ENCODE results near the gene RIOX2. TPM values are rescaled to one million over a fixed set of nuclear protein-coding genes. Genes with fewer than 3 reads are reported as not detected.

RIOX2 gene
- total RNA-seq, 2 experiments from 2014 or later = 26.3 to 32.6 TPM

DNA sequence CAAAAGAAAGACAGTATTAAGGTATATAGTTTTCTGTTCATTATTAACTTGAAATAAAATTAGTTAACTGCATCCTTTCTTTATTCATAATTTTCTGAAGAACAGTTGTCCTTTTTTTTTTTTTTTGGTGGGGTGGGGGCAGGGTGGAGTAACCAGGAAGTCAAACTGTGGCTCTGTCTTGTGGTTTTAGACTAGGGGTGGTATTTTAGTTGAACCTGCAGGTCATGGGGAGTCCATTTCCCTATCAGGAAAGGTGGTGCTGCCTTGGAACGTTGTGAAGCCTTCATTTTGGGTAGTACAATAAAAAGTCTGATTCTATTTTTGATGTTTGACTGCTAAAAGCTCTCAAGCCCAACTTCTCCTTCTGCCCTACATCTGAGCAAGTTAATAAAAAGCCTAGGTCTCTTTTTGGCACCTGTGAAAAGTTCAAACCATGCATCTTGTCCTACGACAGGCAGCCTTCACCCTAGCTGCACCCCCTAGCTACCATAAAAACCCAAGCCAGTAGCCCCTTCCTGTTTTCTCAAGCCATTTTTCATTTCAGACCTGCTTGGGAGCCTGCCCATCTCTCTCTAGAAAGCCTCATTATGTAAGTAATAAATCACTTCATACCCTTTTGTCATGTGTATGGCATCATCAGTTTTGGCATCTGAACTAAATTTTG lies 31.2 kb upstream of the RIOX2 start:
- no peaks in the 10 kb centered on the region for H3K36me3 Mint-ChIP-seq (ENCODE audit: low read depth)
- no peaks in the 10 kb centered on the region for H3K9me3 Mint-ChIP-seq
- H3K27ac Mint-ChIP-seq = no peak overlapping the region
- H3K4me3 Mint-ChIP-seq = no peak overlapping the region
- intact Hi-C loops (cut with micrococcal nuclease) = no loop called here
- peaks cover 12% of the 10 kb centered on the region for H3K4me1 Mint-ChIP-seq (ENCODE audit: low read depth)
- H3K27me3 Mint-ChIP-seq (ENCODE audit: low read depth) = no peaks in the 10 kb centered on the region
- CTCF ChIA-PET = interaction anchor here (1.1 kb wide), 1 partner anchor 13 kb away, joined by 3 read pairs; no protein-coding TSS in a partner anchor
- no peak for DNase-seq

DNA sequence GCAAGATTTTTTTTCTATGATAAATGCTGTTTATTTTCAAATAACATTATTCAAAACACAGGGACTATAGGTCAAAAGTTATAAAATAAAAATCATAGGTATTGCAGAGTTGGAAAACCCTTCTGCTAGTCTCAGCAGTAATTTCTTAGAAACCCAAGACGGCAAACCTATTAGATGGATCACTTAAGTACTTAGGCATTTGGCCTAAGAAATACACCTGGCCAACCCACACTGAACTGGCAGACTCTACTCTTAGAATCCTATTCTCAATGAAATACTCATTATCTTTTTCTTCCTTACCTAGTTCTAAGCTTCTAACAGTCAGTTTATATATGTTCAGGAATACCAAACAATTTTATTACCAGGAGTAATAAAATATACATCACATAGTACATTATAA lies 30.5 kb upstream of the RIOX2 start:
- DNase-seq = no peak
- intact Hi-C loops (cut with micrococcal nuclease) = no loop called here
- Mint-ChIP-seq H3K27ac (no peak overlapping the region), H3K27me3 (ENCODE audit: low read depth) (no peaks in the 10 kb centered on the region), H3K4me3 (no peak overlapping the region), H3K9me3 (no peaks in the 10 kb centered on the region), H3K4me1 (ENCODE audit: low read depth) (peaks cover 12% of the 10 kb centered on the region), H3K36me3 (ENCODE audit: low read depth) (no peaks in the 10 kb centered on the region)
- CTCF ChIA-PET = interaction anchor here (0.6 to 1.1 kb wide), 2 partner anchors 14 to 1469 kb away, joined by 3 read pairs; no protein-coding TSS in a partner anchor

DNA sequence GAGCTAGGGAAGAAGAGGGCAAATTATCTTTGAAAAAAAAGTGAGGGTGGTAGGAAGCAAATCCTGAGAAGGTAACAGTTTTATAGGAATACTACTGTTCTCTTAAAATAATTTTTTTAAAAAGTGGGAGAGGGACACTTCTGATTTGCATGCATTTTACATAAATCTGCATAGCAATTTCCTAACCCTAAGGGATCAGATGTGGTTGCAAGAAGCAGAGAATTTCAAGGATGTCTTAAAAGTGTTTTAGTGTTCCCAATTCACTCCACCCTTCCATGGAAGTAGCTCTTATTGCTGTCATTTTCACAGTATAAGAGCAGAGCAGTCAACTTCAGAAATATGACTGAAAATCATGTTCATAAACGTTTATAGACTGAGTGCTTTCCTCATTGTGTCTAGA lies 27.8 kb upstream of the RIOX2 start:
- H3K4me1 Mint-ChIP-seq (ENCODE audit: low read depth) = peaks cover 5% of the 10 kb centered on the region
- H3K27me3 Mint-ChIP-seq (ENCODE audit: low read depth) = no peaks in the 10 kb centered on the region
- H3K9me3 Mint-ChIP-seq = no peaks in the 10 kb centered on the region
- H3K27ac Mint-ChIP-seq = no peak overlapping the region
- intact Hi-C loops (cut with micrococcal nuclease) = no loop called here
- no peak overlapping the region for H3K4me3 Mint-ChIP-seq
- CTCF ChIA-PET = interaction anchor here (1.2 kb wide), 1 partner anchor 23 kb away, joined by 3 read pairs; no protein-coding TSS in a partner anchor
- no peaks in the 10 kb centered on the region for H3K36me3 Mint-ChIP-seq (ENCODE audit: low read depth)
- no peak for DNase-seq

DNA sequence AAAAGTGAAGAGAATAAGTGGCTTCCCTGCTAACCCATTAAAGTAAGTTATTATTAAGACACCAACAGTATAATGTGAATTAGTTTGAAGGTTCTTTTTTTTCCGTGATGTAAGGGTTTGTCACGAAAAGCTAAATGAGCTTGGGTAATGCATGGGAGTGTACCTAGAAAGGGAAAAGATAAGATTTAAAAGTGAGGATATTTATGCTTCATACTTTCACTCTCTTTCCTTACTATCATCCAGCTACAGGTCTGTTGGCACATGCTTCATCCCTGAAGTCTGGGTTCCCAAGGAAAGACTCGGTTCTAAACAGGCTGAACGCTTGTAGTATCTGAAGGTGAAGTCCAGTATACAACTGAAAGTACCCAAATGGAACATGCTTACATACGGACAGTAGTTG lies 26.9 kb upstream of the RIOX2 start:
- H3K4me1 Mint-ChIP-seq (ENCODE audit: low read depth) = peaks cover 5% of the 10 kb centered on the region
- H3K9me3 Mint-ChIP-seq = no peaks in the 10 kb centered on the region
- no peak for DNase-seq
- no peaks in the 10 kb centered on the region for H3K36me3 Mint-ChIP-seq (ENCODE audit: low read depth)
- no peak overlapping the region for H3K4me3 Mint-ChIP-seq
- no peak overlapping the region for H3K27ac Mint-ChIP-seq
- H3K27me3 Mint-ChIP-seq (ENCODE audit: low read depth) = no peaks in the 10 kb centered on the region
- intact Hi-C loops (cut with micrococcal nuclease) = no loop called here
- CTCF ChIA-PET = no interaction called here

DNA sequence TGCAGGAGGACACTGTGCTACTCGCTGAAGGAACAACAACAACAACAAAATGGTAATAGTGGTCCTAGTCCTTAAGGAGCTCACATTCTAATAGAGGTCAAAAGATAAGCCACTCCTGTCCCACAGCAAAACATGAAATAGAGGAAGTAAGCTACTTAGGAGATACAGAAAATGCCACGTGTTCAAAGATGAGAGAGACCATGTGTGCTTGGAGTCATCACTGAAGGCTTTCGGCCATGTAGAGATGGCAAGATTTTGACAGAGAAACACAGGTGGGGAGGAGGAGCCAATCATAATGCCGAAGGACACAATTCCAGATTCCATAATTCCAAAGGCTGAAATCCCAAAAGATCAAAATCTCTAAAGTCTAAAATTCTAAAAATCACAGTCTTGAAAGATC lies 24.8 kb upstream of the RIOX2 start:
- intact Hi-C loops (cut with micrococcal nuclease) = no loop called here
- DNase-seq = no peak
- H3K27ac Mint-ChIP-seq = no peak overlapping the region
- H3K27me3 Mint-ChIP-seq (ENCODE audit: low read depth) = no peaks in the 10 kb centered on the region
- H3K4me3 Mint-ChIP-seq = no peak overlapping the region
- CTCF ChIA-PET = no interaction called here
- H3K4me1 Mint-ChIP-seq (ENCODE audit: low read depth) = no peaks in the 10 kb centered on the region
- H3K9me3 Mint-ChIP-seq = no peaks in the 10 kb centered on the region
- H3K36me3 Mint-ChIP-seq (ENCODE audit: low read depth) = no peaks in the 10 kb centered on the region

DNA sequence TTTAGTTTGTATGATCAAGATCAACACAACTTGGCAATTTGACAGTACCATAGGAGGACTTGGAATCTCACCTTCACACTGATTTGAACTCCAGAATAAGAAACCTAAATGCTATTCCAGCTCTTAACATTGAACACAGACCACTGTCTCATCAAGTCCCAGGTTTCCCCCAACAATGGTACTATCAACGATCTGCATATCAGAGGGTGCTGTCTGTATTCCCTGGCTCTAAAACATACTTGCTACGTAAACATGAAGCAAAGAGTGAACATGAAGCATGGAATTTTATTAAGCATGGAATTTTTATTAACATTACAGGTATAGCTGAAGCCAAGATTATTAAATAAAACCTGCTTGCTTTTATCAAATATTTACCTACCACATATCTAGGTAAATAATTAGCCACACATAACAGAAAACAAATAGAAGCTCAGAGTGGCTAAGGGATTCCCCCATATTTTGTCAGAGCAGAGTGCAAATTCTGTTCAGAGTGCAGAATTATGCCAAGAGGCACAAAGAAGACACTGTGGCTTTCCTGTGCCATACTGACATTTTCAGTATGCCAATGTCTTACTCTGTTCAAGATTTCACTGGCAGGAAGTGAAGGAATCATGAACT lies 22.2 kb upstream of the RIOX2 start:
- CTCF ChIA-PET = no interaction called here
- Mint-ChIP-seq H3K27me3 (ENCODE audit: low read depth) (no peaks in the 10 kb centered on the region), H3K27ac (no peak overlapping the region), H3K9me3 (no peaks in the 10 kb centered on the region), H3K36me3 (ENCODE audit: low read depth) (no peaks in the 10 kb centered on the region), H3K4me1 (ENCODE audit: low read depth) (peaks cover 18% of the 10 kb centered on the region), H3K4me3 (no peak overlapping the region)
- intact Hi-C loops (cut with micrococcal nuclease) = no loop called here
- no peak for DNase-seq

DNA sequence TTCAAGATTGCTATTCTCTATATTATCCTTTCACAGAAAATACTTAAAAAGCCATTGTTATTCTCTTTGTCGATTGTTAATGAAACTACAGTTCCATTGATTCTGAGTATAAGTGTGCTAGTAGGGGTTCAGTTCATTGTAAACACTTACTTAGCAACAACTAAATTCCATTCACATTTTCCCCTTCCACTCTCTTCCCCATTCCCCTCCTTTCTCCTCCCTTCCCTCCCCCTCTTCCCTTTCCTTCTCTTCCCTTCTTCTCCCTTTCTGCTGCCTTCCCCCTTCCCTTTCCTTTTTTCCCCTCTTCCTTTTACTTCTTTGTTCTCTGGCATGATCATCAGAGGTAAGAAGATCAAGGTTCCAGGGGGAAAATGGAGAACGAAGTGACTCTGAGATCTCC lies 21.3 kb upstream of the RIOX2 start:
- no peaks in the 10 kb centered on the region for H3K36me3 Mint-ChIP-seq (ENCODE audit: low read depth)
- H3K27me3 Mint-ChIP-seq (ENCODE audit: low read depth) = no peaks in the 10 kb centered on the region
- CTCF ChIA-PET = interaction anchor here (0.7 kb wide), 1 partner anchor 45 kb away, joined by 3 read pairs; no protein-coding TSS in a partner anchor
- DNase-seq = no peak
- H3K4me1 Mint-ChIP-seq (ENCODE audit: low read depth) = peaks cover 18% of the 10 kb centered on the region
- no peak overlapping the region for H3K4me3 Mint-ChIP-seq
- no peak overlapping the region for H3K27ac Mint-ChIP-seq
- intact Hi-C loops (cut with micrococcal nuclease) = no loop called here
- H3K9me3 Mint-ChIP-seq = no peaks in the 10 kb centered on the region

DNA sequence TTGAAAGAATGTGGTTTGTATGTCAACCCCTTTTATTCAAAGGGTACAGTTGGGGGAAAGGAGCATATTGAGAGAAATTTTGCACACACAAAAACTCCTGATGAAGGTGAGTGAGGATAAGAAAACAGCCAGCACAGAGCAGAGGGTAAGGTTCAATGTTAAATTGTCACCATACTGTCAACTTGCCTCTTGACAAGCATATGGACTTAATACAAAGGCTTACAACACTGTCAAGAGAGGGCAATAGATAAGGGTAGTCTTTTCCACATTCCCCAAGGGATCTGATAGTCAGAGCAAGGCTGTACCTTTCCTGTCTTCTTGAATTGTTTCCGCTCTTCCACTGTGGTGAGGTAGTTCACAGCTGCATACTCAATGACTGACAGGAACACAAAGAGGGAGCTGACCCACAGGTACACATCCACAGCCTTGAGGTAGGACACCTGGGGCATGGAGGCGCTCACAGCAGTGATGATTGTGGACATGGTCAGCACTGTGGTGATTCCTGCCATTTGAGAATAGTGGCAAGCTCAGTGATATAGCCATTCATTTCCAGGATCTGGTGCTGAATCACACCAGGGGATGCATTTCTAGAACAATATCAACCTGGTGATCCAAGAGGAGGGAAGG lies 20.4 kb upstream of the RIOX2 start:
- Mint-ChIP-seq H3K4me3 (no peak overlapping the region), H3K4me1 (ENCODE audit: low read depth) (peaks cover 18% of the 10 kb centered on the region), H3K36me3 (ENCODE audit: low read depth) (no peaks in the 10 kb centered on the region), H3K9me3 (no peaks in the 10 kb centered on the region), H3K27me3 (ENCODE audit: low read depth) (no peaks in the 10 kb centered on the region), H3K27ac (no peak overlapping the region)
- no peak for DNase-seq
- intact Hi-C loops (cut with micrococcal nuclease) = no loop called here
- CTCF ChIA-PET = interaction anchor here (0.7 to 0.9 kb wide), 2 partner anchors 31 to 46 kb away, joined by 3 to 5 read pairs; no protein-coding TSS in a partner anchor

DNA sequence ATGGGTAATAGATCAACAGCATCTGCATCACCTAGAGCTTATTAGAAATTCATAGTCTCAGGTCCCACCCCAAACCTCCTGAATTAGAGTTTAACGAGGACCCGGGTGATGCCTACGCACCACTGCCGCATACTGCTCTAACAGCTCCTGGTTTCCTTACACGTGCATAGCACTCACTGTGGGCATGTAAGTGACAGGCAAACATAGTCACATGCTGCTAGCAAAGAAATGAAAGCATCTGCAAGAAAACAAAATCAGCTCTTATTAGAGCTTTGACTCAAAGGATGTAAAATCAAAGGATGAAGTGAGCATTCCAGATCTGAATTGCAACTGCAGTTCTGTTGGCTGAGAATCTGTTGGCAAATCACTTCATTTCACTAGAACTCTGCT lies 19.1 kb upstream of the RIOX2 start:
- peak; percentile 44 for DNase-seq

DNA sequence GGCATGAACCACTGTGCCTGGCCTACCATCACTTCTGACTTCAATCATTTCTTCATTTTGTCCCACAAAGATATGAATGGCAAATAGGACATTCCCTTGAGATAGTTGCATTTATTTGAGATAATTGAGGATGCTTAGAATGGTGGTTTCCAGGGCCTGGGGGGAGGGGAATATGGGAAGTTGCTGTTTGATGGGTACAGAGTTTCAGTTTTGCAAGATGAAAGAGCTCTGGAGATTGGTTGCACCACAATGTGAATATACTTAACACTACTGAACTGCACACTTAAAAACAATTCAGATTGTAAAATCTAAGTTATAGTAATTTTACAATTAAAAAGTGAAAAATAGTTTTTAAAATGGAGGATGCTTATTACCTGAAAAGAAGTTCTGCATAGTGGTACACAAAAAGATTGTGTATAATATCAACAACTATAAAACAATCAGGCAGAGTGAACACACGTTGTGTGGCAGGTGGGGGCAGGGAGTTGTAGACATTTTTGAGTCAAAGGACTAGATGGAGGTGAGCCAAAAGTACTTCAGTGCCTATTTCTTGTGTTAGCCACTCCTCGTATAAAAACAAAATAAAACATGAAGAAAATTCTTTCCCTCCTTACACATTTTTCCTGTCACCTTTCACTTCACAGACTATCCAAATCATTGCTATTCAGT lies 18.5 kb upstream of the RIOX2 start:
- H3K27ac Mint-ChIP-seq = peak overlapping the region; percentile 26
- peak; percentile 67 for DNase-seq
- peak overlapping the region; percentile 18 for H3K4me3 Mint-ChIP-seq
- H3K27me3 Mint-ChIP-seq (ENCODE audit: low read depth) = no peaks in the 10 kb centered on the region
- intact Hi-C loops (cut with micrococcal nuclease) = loop anchor here (1.0 kb wide), 1 partner anchor 8 kb away; no protein-coding TSS in a partner anchor
- CTCF ChIA-PET = interaction anchor here (0.5 to 1.6 kb wide), 5 partner anchors 13 to 170 kb away, joined by 3 to 6 read pairs (median 4); partner anchors contain the start of gene RIOX2
- no peaks in the 10 kb centered on the region for H3K9me3 Mint-ChIP-seq
- H3K4me1 Mint-ChIP-seq (ENCODE audit: low read depth) = peaks cover 18% of the 10 kb centered on the region
- no peaks in the 10 kb centered on the region for H3K36me3 Mint-ChIP-seq (ENCODE audit: low read depth)

More for the DNA sequence above, 19.1 kb upstream of the RIOX2 start:
- CTCF ChIA-PET = interaction anchor here (0.5 to 1.6 kb wide), 5 partner anchors 13 to 170 kb away, joined by 3 to 6 read pairs (median 4); partner anchors contain the start of gene RIOX2
- H3K4me3 Mint-ChIP-seq = peak overlapping the region; percentile 18
- intact Hi-C loops (cut with micrococcal nuclease) = no loop called here
- H3K9me3 Mint-ChIP-seq = no peaks in the 10 kb centered on the region
- no peaks in the 10 kb centered on the region for H3K36me3 Mint-ChIP-seq (ENCODE audit: low read depth)
- H3K27ac Mint-ChIP-seq = peak overlapping the region; percentile 26
- no peaks in the 10 kb centered on the region for H3K27me3 Mint-ChIP-seq (ENCODE audit: low read depth)
- peaks cover 18% of the 10 kb centered on the region for H3K4me1 Mint-ChIP-seq (ENCODE audit: low read depth)

DNA sequence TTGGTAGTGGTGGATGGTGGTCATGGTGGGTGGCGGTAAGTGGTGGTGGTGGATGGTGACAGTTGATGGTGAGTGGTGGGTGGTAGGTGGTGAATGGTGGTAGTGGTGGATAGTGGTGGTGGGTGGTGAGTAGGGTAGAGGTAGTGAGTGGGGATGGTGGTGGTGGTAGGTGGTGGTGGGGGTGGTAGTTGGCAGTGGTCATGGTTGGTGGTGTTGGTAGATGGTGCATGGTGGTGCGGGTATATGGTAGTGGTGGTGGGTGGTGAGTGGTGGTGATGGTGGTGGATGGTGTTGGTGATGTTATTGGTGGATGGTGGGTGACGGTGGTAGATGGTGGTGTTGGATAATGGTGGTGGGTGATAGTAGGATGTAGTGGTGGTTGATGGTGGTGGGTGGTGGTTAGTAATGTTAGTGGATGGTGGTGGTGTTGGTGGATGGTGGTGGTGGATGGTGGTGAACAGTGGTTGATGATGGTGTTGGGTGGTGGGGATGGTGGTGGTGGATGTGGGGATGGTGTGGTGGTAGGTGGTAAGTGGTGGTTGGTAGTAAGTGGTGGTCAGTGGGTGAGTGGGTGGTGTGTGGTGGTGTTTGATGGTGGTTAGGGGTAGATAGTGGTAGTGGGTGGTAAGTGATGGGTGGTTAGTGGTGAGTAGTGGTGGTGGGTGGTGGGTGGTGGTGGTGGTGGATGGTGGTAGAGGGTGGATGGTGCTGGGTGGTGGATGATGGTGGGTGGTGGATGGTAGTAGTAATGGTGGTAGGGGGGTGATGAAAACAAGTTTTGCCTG lies 16.7 kb upstream of the RIOX2 start:
- Mint-ChIP-seq H3K9me3 (no peaks in the 10 kb centered on the region), H3K36me3 (ENCODE audit: low read depth) (no peaks in the 10 kb centered on the region), H3K27me3 (ENCODE audit: low read depth) (no peaks in the 10 kb centered on the region), H3K4me1 (ENCODE audit: low read depth) (peaks cover 18% of the 10 kb centered on the region), H3K4me3 (no peak overlapping the region), H3K27ac (no peak overlapping the region)
- intact Hi-C loops (cut with micrococcal nuclease) = no loop called here
- DNase-seq = no peak
- CTCF ChIA-PET = no interaction called here

DNA sequence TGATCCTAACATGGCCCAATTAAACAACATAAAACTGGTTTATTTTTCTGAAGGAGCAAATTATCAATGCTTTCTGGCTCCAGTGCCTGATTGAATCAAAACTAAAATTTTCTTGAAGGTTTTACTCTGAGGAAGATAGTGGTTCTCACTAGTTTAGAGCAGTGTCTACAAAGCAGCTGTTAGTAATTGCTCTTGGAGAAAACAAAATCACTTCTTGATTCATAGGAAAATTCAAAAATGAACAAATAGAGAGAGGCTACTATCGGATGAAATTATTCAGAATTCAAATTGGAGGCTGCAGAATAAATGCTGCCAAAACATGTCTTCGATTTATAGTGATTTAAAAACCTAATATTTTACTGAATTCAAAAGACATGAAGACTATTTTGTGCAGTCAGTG lies 15.1 kb upstream of the RIOX2 start:
- Mint-ChIP-seq H3K27me3 (ENCODE audit: low read depth) (no peaks in the 10 kb centered on the region), H3K4me3 (no peak overlapping the region), H3K36me3 (ENCODE audit: low read depth) (no peaks in the 10 kb centered on the region), H3K9me3 (no peaks in the 10 kb centered on the region), H3K4me1 (ENCODE audit: low read depth) (peaks cover 23% of the 10 kb centered on the region), H3K27ac (no peak overlapping the region)
- DNase-seq = no peak
- CTCF ChIA-PET = no interaction called here
- intact Hi-C loops (cut with micrococcal nuclease) = no loop called here
